OCI-LY1 (cell line): ENCODE measurements around the gene SOS1.

Experiments used
- H2AFZ ChIP-seq: fragments of 200-600 bp; sonication (generic), shearing (Covaris generic); 2 replicates; pipeline ENCODE4 v1.6.0; 2014; ENCODE audit warnings: antibody characterized with exemption, mild to moderate bottlenecking, low read length
- H3F3A ChIP-seq: fragments of 200-600 bp; sonication (generic), shearing (Covaris generic); 2 replicates; pipeline ENCODE4 v1.6.0; 2014; ENCODE audit warnings: mild to moderate bottlenecking, antibody characterized with exemption, low read length, moderate library complexity; ENCODE audit not compliant: insufficient read depth
- H3K27ac ChIP-seq: fragments of 200-600 bp; sonication (generic); 2 replicates; pipeline ENCODE4 v1.5.1; 2014; ENCODE audit warnings: low read length, mixed run types, mild to moderate bottlenecking, low read depth; ENCODE audit not compliant: poor library complexity, severe bottlenecking
- H3K27me3 ChIP-seq: fragments of 200-600 bp; sonication (generic); 2 replicates; pipeline ENCODE4 v1.6.0; 2014; ENCODE audit warnings: antibody characterized with exemption, mild to moderate bottlenecking, low read length, moderate library complexity; ENCODE audit not compliant: insufficient read depth
- H3K36me3 ChIP-seq: fragments of 200-600 bp; sonication (generic); 2 replicates; pipeline ENCODE4 v1.6.1; 2014; ENCODE audit warnings: mild to moderate bottlenecking, antibody characterized with exemption, low read length, moderate library complexity, mixed read lengths; ENCODE audit not compliant: insufficient read depth
- H3K4me1 ChIP-seq: fragments of 200-600 bp; sonication (generic); 2 replicates; pipeline ENCODE4 v1.5.1; 2014; ENCODE audit warnings: mild to moderate bottlenecking, low read length, moderate library complexity; ENCODE audit not compliant: insufficient read depth, severe bottlenecking
- H3K4me2 ChIP-seq: fragments of 200-600 bp; sonication (generic), shearing (Covaris generic); 2 replicates; pipeline ENCODE4 v1.6.1; 2014; ENCODE audit warnings: low read length
- H3K4me3 ChIP-seq: fragments of 200-600 bp; sonication (generic); 2 replicates; pipeline ENCODE4 v1.5.1; 2014; ENCODE audit warnings: low read length, low read depth, mild to moderate bottlenecking, mixed read lengths; ENCODE audit not compliant: poor library complexity, severe bottlenecking
- H3K79me2 ChIP-seq: fragments of 200-600 bp; shearing (Covaris generic); 2 replicates; pipeline ENCODE4 v1.6.1; 2016; ENCODE audit warnings: mixed run types, low read length, mixed read lengths; ENCODE audit not compliant: insufficient read depth
- H3K9ac ChIP-seq: fragments of 200-600 bp; sonication (generic), shearing (Covaris generic); 2 replicates; pipeline ENCODE4 v1.6.1; 2014; ENCODE audit warnings: mild to moderate bottlenecking, low read length, mixed read lengths
- H3K9me2 ChIP-seq: fragments of 200-600 bp; sonication (generic), shearing (Covaris generic); 2 replicates; pipeline ENCODE4 v1.6.1; 2014; ENCODE audit warnings: low read depth, mild to moderate bottlenecking, low read length, mixed read lengths
- H3K9me3 ChIP-seq: fragments of 200-600 bp; shearing (Covaris generic); 2 replicates; pipeline ENCODE4 v1.6.1; 2014; ENCODE audit warnings: low read length, mixed read lengths
- H4K20me1 ChIP-seq: fragments of 200-600 bp; sonication (generic), shearing (Covaris generic); 2 replicates; pipeline ENCODE4 v1.6.0; 2016; ENCODE audit warnings: mild to moderate bottlenecking, low read length; ENCODE audit not compliant: insufficient read depth
- CTCF ChIP-seq: fragments of 200-600 bp; sonication (generic), shearing (Covaris generic); IDR thresholded peaks from 2 replicates; pipeline ENCODE4 v1.5.1; 2017; ENCODE audit warnings: mild to moderate bottlenecking, antibody characterized with exemption, low read length, moderate library complexity, mixed read lengths
- EZH2 ChIP-seq: fragments of 200-600 bp; sonication (generic), shearing (Covaris generic); IDR thresholded peaks from 2 replicates; pipeline ENCODE4 v1.8.0; 2017; ENCODE audit warnings: borderline replicate concordance, mixed run types, mild to moderate bottlenecking, antibody characterized with exemption, low read length, moderate library complexity, mixed read lengths

Gene SOS1

GRCh38 chr2:39114771-39115170, 6.1 kb downstream of the SOS1 start:
- no peaks in the 10 kb centered on the region for H3F3A ChIP-seq
- no peaks in the 10 kb centered on the region for H3K27me3 ChIP-seq
- no peak overlapping the region for H3K4me2 ChIP-seq
- H3K4me1 ChIP-seq: peaks cover 30% of the 10 kb centered on the region
- H3K36me3 ChIP-seq: peaks cover 24% of the 10 kb centered on the region
- no peak overlapping the region for H2AFZ ChIP-seq
- H3K9ac ChIP-seq: no peak overlapping the region
- TF ChIP-seq EZH2 (no peak), CTCF (no peak)
- H4K20me1 ChIP-seq: no peaks in the 10 kb centered on the region
- H3K4me3 ChIP-seq: no peak overlapping the region
- no peaks in the 10 kb centered on the region for H3K9me3 ChIP-seq
- no peaks in the 10 kb centered on the region for H3K9me2 ChIP-seq
- no peak overlapping the region for H3K27ac ChIP-seq
- peaks cover 74% of the 10 kb centered on the region for H3K79me2 ChIP-seq

- no peak overlapping the region for H3K4me2 ChIP-seq
- H3K4me1 ChIP-seq: peaks cover 22% of the 10 kb centered on the region
- H3K79me2 ChIP-seq: peaks cover 63% of the 10 kb centered on the region
- H3K9ac ChIP-seq: no peak overlapping the region
- no peaks in the 10 kb centered on the region for H3K9me2 ChIP-seq
- H3K9me3 ChIP-seq: no peaks in the 10 kb centered on the region
- H2AFZ ChIP-seq: no peak overlapping the region
- TF ChIP-seq CTCF (no peak), EZH2 (no peak)
- no peaks in the 10 kb centered on the region for H3F3A ChIP-seq
- no peak overlapping the region for H3K4me3 ChIP-seq
- H4K20me1 ChIP-seq: no peaks in the 10 kb centered on the region
- no peak overlapping the region for H3K27ac ChIP-seq
- H3K27me3 ChIP-seq: no peaks in the 10 kb centered on the region
- peaks cover 5% of the 10 kb centered on the region; the same call in 1 of the 2 replicates for H3K36me3 ChIP-seq
Observed at GRCh38 chr2:39109537-39109936, 11.3 kb downstream of the SOS1 start.

- Histone ChIP-seq H3K9me3 (no peaks in the 10 kb centered on the region), H3K79me2 (peaks cover 69% of the 10 kb centered on the region), H3K4me1 (peaks cover 22% of the 10 kb centered on the region), H3F3A (no peaks in the 10 kb centered on the region), H4K20me1 (no peaks in the 10 kb centered on the region), H3K4me2 (no peak overlapping the region), H3K36me3 (peaks cover 9% of the 10 kb centered on the region; the same call in 1 of the 2 replicates), H3K9ac (no peak overlapping the region), H3K27ac (no peak overlapping the region), H3K4me3 (no peak overlapping the region), H2AFZ (no peak overlapping the region), H3K27me3 (no peaks in the 10 kb centered on the region), H3K9me2 (no peaks in the 10 kb centered on the region)
- TF ChIP-seq CTCF (no peak), EZH2 (no peak)
Observed at GRCh38 chr2:39108377-39108776, 12.5 kb downstream of the SOS1 start.
